BJ (cell line): ENCODE measurements around the gene ERBB4. TPM values are rescaled to one million over a fixed set of nuclear protein-coding genes. Genes with fewer than 3 reads are reported as not detected.

ENCODE experiments used
- CTCF ChIA-PET: fragments of 350-600 bp; formaldehyde crosslinking; extraction: SDS; loops from one replicate; lab custom pipeline; 2021; ENCODE audit warnings: antibody characterized with exemption, inconsistent platforms; lab: Yijun Ruan, JAX
- POLR2A ChIA-PET: fragments of 300-600 bp; sonication (Branson Sonifier 250); formaldehyde crosslinking; extraction: SDS; loops from one replicate; lab custom pipeline; 2021; ENCODE audit warnings: antibody characterized with exemption; lab: Charles Lee
- DNase-seq: peaks from one replicate; pipeline ENCODE4 v3.0.0-alpha.2; 2011; ENCODE audit warnings: low read depth
- H3K27me3 ChIP-seq: 2 replicates; pipeline ENCODE4 v1.6.0; 2011; ENCODE audit warnings: low read length; ENCODE audit not compliant: control insufficient read depth, insufficient read depth
- H3K36me3 ChIP-seq: 2 replicates; pipeline ENCODE4 v1.5.1; 2011; ENCODE audit warnings: low read length; ENCODE audit not compliant: control insufficient read depth, insufficient read depth
- H3K4me3 ChIP-seq: 2 replicates; pipeline ENCODE4 v1.5.1; 2011; ENCODE audit warnings: low read depth, mild to moderate bottlenecking, control low read depth, low read length
- CTCF ChIP-seq: IDR thresholded peaks from 2 replicates; pipeline ENCODE4 v1.5.1; 2011; ENCODE audit warnings: low read depth, mild to moderate bottlenecking, control low read depth, inconsistent platforms, low read length, moderate library complexity; ENCODE audit not compliant: insufficient read depth
- polyA plus RNA-seq: library from polyadenylated mRNA; depleted of rRNA; stranded (reverse); fragments of >200 nt; gene quantifications from 2 replicates; pipeline ENCODE4 v1.2.3, GENCODE V29; 2011

Gene ERBB4
- polyA plus RNA-seq, 1 experiment = not detected

GRCh38 chr2:211623096-211623495 lies 915.5 kb downstream of the ERBB4 start:
- no peak for DNase-seq
- ChIA-PET CTCF (no interaction called here), POLR2A (no interaction called here)
- Histone ChIP-seq H3K4me3 (no peak overlapping the region), H3K27me3 (no peaks in the 10 kb centered on the region), H3K36me3 (no peaks in the 10 kb centered on the region)
- TF ChIP-seq CTCF = no peak

GRCh38 chr2:211620986-211621385 lies 917.6 kb downstream of the ERBB4 start:
- CTCF ChIA-PET = no interaction called here
- TF ChIP-seq CTCF = no peak
- POLR2A ChIA-PET = no interaction called here

GRCh38 chr2:211617803-211618202 lies 920.8 kb downstream of the ERBB4 start:
- no peak for DNase-seq
- TF ChIP-seq CTCF = no peak
- no peaks in the 10 kb centered on the region for H3K36me3 ChIP-seq
- H3K4me3 ChIP-seq = no peak overlapping the region
- ChIA-PET CTCF (no interaction called here), POLR2A (no interaction called here)
- no peaks in the 10 kb centered on the region for H3K27me3 ChIP-seq

More at GRCh38 chr2:211620986-211621385, 917.6 kb downstream of the ERBB4 start:
- no peaks in the 10 kb centered on the region for H3K36me3 ChIP-seq
- no peak overlapping the region for H3K4me3 ChIP-seq
- DNase-seq = no peak
- H3K27me3 ChIP-seq = no peaks in the 10 kb centered on the region

GRCh38 chr2:211611621-211612020 lies 927.0 kb downstream of the ERBB4 start:
- POLR2A ChIA-PET = no interaction called here
- TF ChIP-seq CTCF = no peak
- Histone ChIP-seq H3K27me3 (no peaks in the 10 kb centered on the region), H3K36me3 (no peaks in the 10 kb centered on the region), H3K4me3 (no peak overlapping the region)
- CTCF ChIA-PET = interaction anchor here (0.8 to 1.7 kb wide), 2 partner anchors 8 to 20 kb away, joined by 3 read pairs; no protein-coding TSS in a partner anchor
- DNase-seq = no peak

GRCh38 chr2:211611061-211611518 lies 927.5 kb downstream of the ERBB4 start:
- no peak for DNase-seq
- no peak overlapping the region for H3K4me3 ChIP-seq
- TF ChIP-seq CTCF = no peak
- ChIA-PET CTCF (interaction anchor here (0.8 to 1.7 kb wide), 2 partner anchors 9 to 20 kb away, joined by 3 read pairs; no protein-coding TSS in a partner anchor), POLR2A (no interaction called here)
- H3K27me3 ChIP-seq = no peaks in the 10 kb centered on the region
- H3K36me3 ChIP-seq = no peaks in the 10 kb centered on the region
